Measurements from ENCODE around the gene VWC2. TPM values are rescaled to one million over a fixed set of nuclear protein-coding genes. Genes with fewer than 3 reads are reported as not detected.

Gene VWC2
- total RNA-seq, 1 experiment from 2014 or later, result not detected

DNA sequence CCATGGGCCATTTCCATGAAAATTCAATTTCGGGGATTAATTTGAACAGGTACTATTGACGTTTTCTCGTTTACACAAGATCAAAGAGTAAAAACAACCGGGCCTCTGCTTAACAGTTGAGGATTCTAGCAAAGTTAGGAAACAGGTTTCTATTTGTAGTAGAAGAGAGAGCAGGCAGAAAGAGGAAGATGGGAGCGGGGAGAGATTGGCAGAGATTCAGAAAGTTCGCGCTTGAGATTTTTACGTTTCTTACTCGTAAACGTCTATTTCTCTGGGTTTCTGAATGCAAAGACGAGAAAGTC lies 571 bp upstream of the VWC2 start:
- peak overlapping the region; percentile 49 for H3K4me3 Mint-ChIP-seq (ENCODE audit: unreplicated experiment)
- Histone ChIP-seq H3K4me3 (ENCODE audit: low read depth, low read length) (no peak overlapping the region), H3K9me3 (0 out of 2 replicates have a peak, but pooled peaks cover 3% of the 10 kb centered on the region), H3K27me3 (replicated peaks; ENCODE audit: control insufficient read depth, insufficient read depth, low read length) (no peaks in the 10 kb centered on the region), H3K36me3 (ENCODE audit: control insufficient read depth, insufficient read depth, low read length) (no peaks in the 10 kb centered on the region), H3K4me1 (peaks cover 10% of the 10 kb centered on the region; the same call in 1 of the 2 replicates)
- H3K4me1 Mint-ChIP-seq (ENCODE audit: low read depth, unreplicated experiment), result no peaks in the 10 kb centered on the region
- BruUV-seq (replicated peaks), result no TSS peak
- peaks cover 5% of the 10 kb centered on the region for H3K36me3 Mint-ChIP-seq (ENCODE audit: insufficient read depth, unreplicated experiment)
- ChIA-PET POLR2A (no interaction called here), CTCF (no interaction called here)
- H3K27me3 Mint-ChIP-seq (ENCODE audit: insufficient read depth, unreplicated experiment), result peaks cover 18% of the 10 kb centered on the region
- DNase-seq, result no peak
- intact Hi-C loops (cut with micrococcal nuclease; ENCODE audit: unreplicated experiment), result no loop called here
- H3K9me3 Mint-ChIP-seq (ENCODE audit: unreplicated experiment), result peaks cover 10% of the 10 kb centered on the region
- TF ChIP-seq, protein P1, sequence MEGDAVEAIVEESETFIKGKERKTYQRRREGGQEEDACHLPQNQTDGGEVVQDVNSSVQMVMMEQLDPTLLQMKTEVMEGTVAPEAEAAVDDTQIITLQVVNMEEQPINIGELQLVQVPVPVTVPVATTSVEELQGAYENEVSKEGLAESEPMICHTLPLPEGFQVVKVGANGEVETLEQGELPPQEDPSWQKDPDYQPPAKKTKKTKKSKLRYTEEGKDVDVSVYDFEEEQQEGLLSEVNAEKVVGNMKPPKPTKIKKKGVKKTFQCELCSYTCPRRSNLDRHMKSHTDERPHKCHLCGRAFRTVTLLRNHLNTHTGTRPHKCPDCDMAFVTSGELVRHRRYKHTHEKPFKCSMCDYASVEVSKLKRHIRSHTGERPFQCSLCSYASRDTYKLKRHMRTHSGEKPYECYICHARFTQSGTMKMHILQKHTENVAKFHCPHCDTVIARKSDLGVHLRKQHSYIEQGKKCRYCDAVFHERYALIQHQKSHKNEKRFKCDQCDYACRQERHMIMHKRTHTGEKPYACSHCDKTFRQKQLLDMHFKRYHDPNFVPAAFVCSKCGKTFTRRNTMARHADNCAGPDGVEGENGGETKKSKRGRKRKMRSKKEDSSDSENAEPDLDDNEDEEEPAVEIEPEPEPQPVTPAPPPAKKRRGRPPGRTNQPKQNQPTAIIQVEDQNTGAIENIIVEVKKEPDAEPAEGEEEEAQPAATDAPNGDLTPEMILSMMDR (IDR thresholded peaks at IDR 0.05; ENCODE audit: insufficient read depth in 1 of 2, low read depth in 1 of 2, low read length in 1 of 2, severe bottlenecking in 1 of 2, unreplicated experiment in 1 of 2), result no peak
- H3K27ac Mint-ChIP-seq (ENCODE audit: unreplicated experiment), result no peak overlapping the region

DNA sequence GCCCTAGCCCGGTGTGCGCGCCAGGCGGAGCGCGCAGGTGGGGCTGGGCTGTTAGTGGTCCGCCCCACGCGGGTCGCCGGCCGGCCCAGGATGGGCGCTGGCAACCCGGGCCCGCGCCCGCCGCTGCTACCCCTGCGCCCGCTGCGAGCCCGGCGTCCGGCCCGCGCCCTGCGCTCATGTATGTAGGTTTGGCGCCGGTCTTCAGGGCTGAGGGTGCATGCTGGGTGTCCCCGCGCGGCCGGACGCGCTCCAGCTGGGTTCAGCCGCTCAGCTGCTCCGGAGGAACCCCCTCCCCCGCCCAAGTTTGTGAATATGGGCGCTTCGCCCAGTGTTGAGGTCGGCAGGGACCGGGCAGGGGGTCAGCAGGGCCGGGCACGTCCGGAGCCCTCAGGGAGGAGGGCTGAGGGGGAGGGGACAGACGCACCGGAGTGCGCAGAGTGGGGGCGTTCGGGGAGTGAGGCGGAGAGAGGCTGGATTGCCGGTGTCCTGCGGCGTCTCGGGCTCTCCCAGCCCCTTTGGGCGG lies 559 bp downstream of the VWC2 start:
- intact Hi-C loops (cut with micrococcal nuclease; ENCODE audit: unreplicated experiment), result no loop called here
- no TSS peak for BruUV-seq (replicated peaks)

DNA sequence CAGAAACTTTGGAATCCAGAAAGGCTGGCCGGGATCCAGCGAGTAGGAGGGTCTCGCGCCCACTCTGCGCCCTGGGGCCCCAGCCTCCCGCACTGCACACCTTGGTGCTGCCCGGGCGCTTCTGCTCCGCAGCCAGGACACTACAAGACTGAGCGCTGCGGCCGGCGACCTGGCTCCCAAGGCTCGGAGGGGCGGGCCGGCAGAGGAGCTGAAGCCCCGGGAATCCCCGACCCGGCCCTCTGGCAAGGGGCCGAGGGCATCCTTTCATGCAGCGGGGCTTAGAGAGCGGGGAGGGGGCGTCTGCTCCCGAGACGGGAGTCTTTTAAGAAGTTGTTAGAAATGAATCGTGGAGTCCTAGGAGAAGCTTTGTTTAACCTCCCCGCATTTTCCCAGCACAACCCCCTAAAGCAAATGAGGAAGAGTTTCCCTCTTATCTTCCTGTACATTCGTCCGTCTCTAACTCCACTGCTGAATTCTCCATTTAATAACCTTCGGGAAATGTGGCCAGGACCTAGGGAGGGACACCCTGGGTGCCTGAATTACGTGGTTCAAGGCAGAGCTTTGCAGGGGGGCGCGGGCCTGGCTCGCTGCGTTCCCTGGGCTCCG lies 1.1 kb downstream of the VWC2 start:
- DNase-seq, result no peak
- Histone ChIP-seq H3K9me3 (0 out of 2 replicates have a peak, but pooled peaks cover 3% of the 10 kb centered on the region), H3K4me3 (ENCODE audit: low read depth, low read length) (no peak overlapping the region), H3K4me1 (peaks cover 13% of the 10 kb centered on the region; the same call in 1 of the 2 replicates), H3K36me3 (ENCODE audit: control insufficient read depth, insufficient read depth, low read length) (no peaks in the 10 kb centered on the region), H3K27me3 (replicated peaks; ENCODE audit: control insufficient read depth, insufficient read depth, low read length) (no peaks in the 10 kb centered on the region)
- Mint-ChIP-seq H3K36me3 (ENCODE audit: insufficient read depth, unreplicated experiment) (peaks cover 5% of the 10 kb centered on the region), H3K27ac (ENCODE audit: unreplicated experiment) (no peak overlapping the region), H3K4me1 (ENCODE audit: low read depth, unreplicated experiment) (no peaks in the 10 kb centered on the region), H3K27me3 (ENCODE audit: insufficient read depth, unreplicated experiment) (peaks cover 13% of the 10 kb centered on the region), H3K9me3 (ENCODE audit: unreplicated experiment) (peaks cover 10% of the 10 kb centered on the region), H3K4me3 (ENCODE audit: unreplicated experiment) (no peak overlapping the region)
- CTCF ChIA-PET, result no interaction called here
- POLR2A ChIA-PET, result no interaction called here
- no TSS peak for BruUV-seq (replicated peaks)
- intact Hi-C loops (cut with micrococcal nuclease; ENCODE audit: unreplicated experiment), result no loop called here
- TF ChIP-seq, protein P1 (IDR thresholded peaks at IDR 0.05; ENCODE audit: insufficient read depth in 1 of 2, low read depth in 1 of 2, low read length in 1 of 2, severe bottlenecking in 1 of 2, unreplicated experiment in 1 of 2), result no peak

More for the DNA sequence above, 559 bp downstream of the VWC2 start:
- H3K36me3 Mint-ChIP-seq (ENCODE audit: insufficient read depth, unreplicated experiment), result peaks cover 5% of the 10 kb centered on the region
- no peak overlapping the region for H3K4me3 Mint-ChIP-seq (ENCODE audit: unreplicated experiment)
- ChIA-PET CTCF (no interaction called here), POLR2A (no interaction called here)
- DNase-seq, result no peak
- no peaks in the 10 kb centered on the region for H3K36me3 ChIP-seq (ENCODE audit: control insufficient read depth, insufficient read depth, low read length)
- peaks cover 13% of the 10 kb centered on the region; the same call in 1 of the 2 replicates for H3K4me1 ChIP-seq
- H3K4me3 ChIP-seq (ENCODE audit: low read depth, low read length), result no peak overlapping the region
- H3K9me3 ChIP-seq, result 0 out of 2 replicates have a peak, but pooled peaks cover 3% of the 10 kb centered on the region
- H3K27me3 ChIP-seq (replicated peaks; ENCODE audit: control insufficient read depth, insufficient read depth, low read length), result no peaks in the 10 kb centered on the region
- TF ChIP-seq, protein P1 (IDR thresholded peaks at IDR 0.05; ENCODE audit: insufficient read depth in 1 of 2, low read depth in 1 of 2, low read length in 1 of 2, severe bottlenecking in 1 of 2, unreplicated experiment in 1 of 2), result no peak
- H3K27me3 Mint-ChIP-seq (ENCODE audit: insufficient read depth, unreplicated experiment), result peaks cover 16% of the 10 kb centered on the region
- peaks cover 10% of the 10 kb centered on the region for H3K9me3 Mint-ChIP-seq (ENCODE audit: unreplicated experiment)
- H3K4me1 Mint-ChIP-seq (ENCODE audit: low read depth, unreplicated experiment), result no peaks in the 10 kb centered on the region
- H3K27ac Mint-ChIP-seq (ENCODE audit: unreplicated experiment), result no peak overlapping the region
